Vagina (tissue), 2 donors: ENCODE measurements around the gene CELF4.

ENCODE experiments used
- POLR2A ChIP-seq, 2 donors: fragments of 450-650 bp; IDR thresholded peaks; one replicate each; pipeline ENCODE4 v1.6.1; 2017; ENCODE audit warnings: antibody characterized with exemption in 2 of 2, mild to moderate bottlenecking in 2 of 2, moderate library complexity in 2 of 2
- POLR2AphosphoS5 ChIP-seq, 2 donors: sonication (generic); formaldehyde crosslinking; IDR thresholded peaks; one replicate each; pipeline ENCODE4 v1.9.0; 2017; ENCODE audit warnings: antibody characterized with exemption in 2 of 2, mild to moderate bottlenecking in 2 of 2, low read depth in 1 of 2; ENCODE audit not compliant: insufficient read depth in 1 of 2
- TF ChIP-seq, protein P1 (sequence below), 3 experiments: fragments of 450-650 bp in 2 of 3; fragments of 200-600 bp in 1 of 3; sonication (generic) in 1 of 3; IDR thresholded peaks; one replicate each; pipeline ENCODE4 v1.5.1; 2017 to 2019; ENCODE audit warnings: antibody characterized with exemption in 3 of 3, mild to moderate bottlenecking in 2 of 3, moderate library complexity in 2 of 3

DNA sequence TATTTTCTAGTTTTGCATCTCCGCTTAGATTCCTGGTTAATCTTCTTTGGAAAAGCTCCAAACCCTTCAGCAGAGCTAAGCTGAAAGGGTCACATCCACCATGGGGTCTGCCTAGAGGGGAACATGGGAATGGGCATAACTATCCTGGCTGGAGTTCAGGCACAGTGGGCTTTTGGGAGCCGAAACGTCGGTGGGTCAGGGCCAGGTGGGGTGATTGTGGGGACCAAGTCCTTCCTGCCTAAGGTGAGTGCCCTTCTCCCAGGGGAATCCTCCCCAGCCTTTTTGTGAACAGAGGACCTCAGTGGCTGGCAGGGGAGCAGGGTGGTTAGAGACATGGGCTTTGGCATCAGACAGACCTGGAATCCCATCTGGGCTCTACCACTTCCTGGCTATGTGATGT, 60.3 kb downstream of the CELF4 start:
- TF ChIP-seq, protein P1, sequence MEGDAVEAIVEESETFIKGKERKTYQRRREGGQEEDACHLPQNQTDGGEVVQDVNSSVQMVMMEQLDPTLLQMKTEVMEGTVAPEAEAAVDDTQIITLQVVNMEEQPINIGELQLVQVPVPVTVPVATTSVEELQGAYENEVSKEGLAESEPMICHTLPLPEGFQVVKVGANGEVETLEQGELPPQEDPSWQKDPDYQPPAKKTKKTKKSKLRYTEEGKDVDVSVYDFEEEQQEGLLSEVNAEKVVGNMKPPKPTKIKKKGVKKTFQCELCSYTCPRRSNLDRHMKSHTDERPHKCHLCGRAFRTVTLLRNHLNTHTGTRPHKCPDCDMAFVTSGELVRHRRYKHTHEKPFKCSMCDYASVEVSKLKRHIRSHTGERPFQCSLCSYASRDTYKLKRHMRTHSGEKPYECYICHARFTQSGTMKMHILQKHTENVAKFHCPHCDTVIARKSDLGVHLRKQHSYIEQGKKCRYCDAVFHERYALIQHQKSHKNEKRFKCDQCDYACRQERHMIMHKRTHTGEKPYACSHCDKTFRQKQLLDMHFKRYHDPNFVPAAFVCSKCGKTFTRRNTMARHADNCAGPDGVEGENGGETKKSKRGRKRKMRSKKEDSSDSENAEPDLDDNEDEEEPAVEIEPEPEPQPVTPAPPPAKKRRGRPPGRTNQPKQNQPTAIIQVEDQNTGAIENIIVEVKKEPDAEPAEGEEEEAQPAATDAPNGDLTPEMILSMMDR (IDR thresholded peaks at IDR 0.05), result no peak
- TF ChIP-seq POLR2A (IDR thresholded peaks at IDR 0.05) (no peak), POLR2AphosphoS5 (IDR thresholded peaks at IDR 0.05; ENCODE audit: insufficient read depth in 1 of 2, low read depth in 1 of 2) (no peak)
